GM18499 (cell line): ENCODE data around the gene CAPN10.
"Not testable (repeated sequence)": the region's sequence is repeated elsewhere in the genome, so short reads cannot be mapped to it uniquely, and the experiment has no call there.

Source experiments
- ATAC-seq: cut with Tn5 transposase; IDR thresholded peaks from one replicate; pipeline ENCODE4 v1.9.1; 2021; ENCODE audit warnings: moderate number of reproducible peaks; ENCODE audit not compliant: insufficient read depth, unreplicated experiment

Gene CAPN10

GRCh38 chr2:240561325-240561971, 25.1 kb upstream of the CAPN10 start:
- peak; percentile 10 for ATAC-seq

- not testable (repeated sequence) for ATAC-seq
Measured at GRCh38 chr2:240563231-240563630, 23.3 kb upstream of the CAPN10 start.

GRCh38 chr2:240563951-240564560, 22.5 kb upstream of the CAPN10 start:
- ATAC-seq = no peak

- ATAC-seq = no peak
Measured at GRCh38 chr2:240564561-240565332, 21.8 kb upstream of the CAPN10 start.

GRCh38 chr2:240565333-240566202, 21.0 kb upstream of the CAPN10 start:
- no peak for ATAC-seq

GRCh38 chr2:240566203-240567136, 20.1 kb upstream of the CAPN10 start:
- ATAC-seq = no peak

GRCh38 chr2:240567137-240567871, 19.2 kb upstream of the CAPN10 start:
- ATAC-seq = no peak

GRCh38 chr2:240567872-240568677, 18.5 kb upstream of the CAPN10 start, which contains the start of gene RNPEPL1:
Gene RNPEPL1 (plus strand): TSS chr2:240568484. CDS start chr2:240568587, 103 bp downstream.
- ATAC-seq = no peak

- ATAC-seq = no peak
Measured at GRCh38 chr2:240568678-240569522, 17.6 kb upstream of the CAPN10 start.

GRCh38 chr2:240569523-240569997, 17.0 kb upstream of the CAPN10 start:
- ATAC-seq = no peak

- ATAC-seq = no peak
Measured at GRCh38 chr2:240569998-240570530, 16.5 kb upstream of the CAPN10 start.

- no peak for ATAC-seq
Measured at GRCh38 chr2:240570531-240571313, 15.8 kb upstream of the CAPN10 start.

GRCh38 chr2:240571314-240571973, 15.1 kb upstream of the CAPN10 start:
- no peak for ATAC-seq

GRCh38 chr2:240572141-240573031, 14.1 kb upstream of the CAPN10 start:
- ATAC-seq = no peak
